Karpas-422 (cell line): ENCODE measurements around the gene NEK1. TPM values are rescaled to one million over a fixed set of nuclear protein-coding genes. Genes with fewer than 3 reads are reported as not detected.

Experiments used
- DNase-seq: peaks from one replicate; pipeline ENCODE4 v3.0.0-alpha.2; 2015
- H2AFZ ChIP-seq: fragments of 200-600 bp; sonication (generic); 2 replicates; pipeline ENCODE4 v1.6.1; 2014; ENCODE audit warnings: antibody characterized with exemption, low read length, mixed read lengths
- H3K27ac ChIP-seq: fragments of 200-600 bp; sonication (generic); 2 replicates; pipeline ENCODE4 v1.5.1; 2014; ENCODE audit warnings: mild to moderate bottlenecking, low read length, moderate library complexity
- H3K27me3 ChIP-seq: fragments of 200-600 bp; sonication (generic); 2 replicates; pipeline ENCODE4 v1.6.1; 2014; ENCODE audit warnings: low read length, mixed read lengths
- H3K36me3 ChIP-seq: fragments of 200-600 bp; sonication (generic); 2 replicates; pipeline ENCODE4 v1.6.1; 2014; ENCODE audit warnings: low read length, mixed read lengths; ENCODE audit not compliant: insufficient read depth
- H3K4me1 ChIP-seq: fragments of 200-600 bp; sonication (generic); 2 replicates; pipeline ENCODE4 v1.6.1; 2014; ENCODE audit warnings: mild to moderate bottlenecking, low read length, mixed read lengths
- H3K4me2 ChIP-seq: fragments of 200-600 bp; sonication (generic); 2 replicates; pipeline ENCODE4 v1.6.1; 2014; ENCODE audit warnings: low read length, low read depth, mild to moderate bottlenecking; ENCODE audit not compliant: poor library complexity, severe bottlenecking
- H3K4me3 ChIP-seq: fragments of 200-600 bp; sonication (generic); 2 replicates; pipeline ENCODE4 v1.5.1; 2014; ENCODE audit warnings: mild to moderate bottlenecking, antibody characterized with exemption, low read length, mixed read lengths
- H3K79me2 ChIP-seq: fragments of 200-600 bp; sonication (generic); 2 replicates; pipeline ENCODE4 v1.6.1; 2014; ENCODE audit warnings: mild to moderate bottlenecking, low read length, mixed read lengths
- H3K9ac ChIP-seq: fragments of 200-600 bp; sonication (generic); 2 replicates; pipeline ENCODE4 v1.6.0; 2014; ENCODE audit warnings: low read length
- H3K9me2 ChIP-seq: fragments of 200-600 bp; sonication (generic), shearing (Covaris generic); replicated peaks from 2 replicates; pipeline ENCODE4 v1.6.0; 2014; ENCODE audit warnings: mild to moderate bottlenecking, low read length, moderate library complexity; ENCODE audit not compliant: insufficient read depth
- H3K9me3 ChIP-seq: fragments of 300-700, 200-600 bp; sonication (generic); 2 replicates; pipeline ENCODE4 v1.6.1; 2014; ENCODE audit warnings: low read length, mixed read lengths
- H4K20me1 ChIP-seq: fragments of 200-600 bp; sonication (generic); 2 replicates; pipeline ENCODE4 v1.6.1; 2014; ENCODE audit warnings: mild to moderate bottlenecking, antibody characterized with exemption, low read length, low read depth; ENCODE audit not compliant: insufficient read depth
- total RNA-seq: library from RNA; depleted of rRNA; stranded (reverse); fragments of >200 nt; shearing (Covaris generic); gene quantifications from 2 replicates; pipeline ENCODE4 v1.2.3, GENCODE V29; 2014; ENCODE audit warnings: low replicate concordance

The NEK1 gene
- total RNA-seq, 1 experiment from 2014 or later = 9.4 TPM

GRCh38 chr4:169385376-169385775, 227.0 kb downstream of the NEK1 start:
- no peaks in the 10 kb centered on the region for H3K79me2 ChIP-seq
- H3K9ac ChIP-seq = no peak overlapping the region

GRCh38 chr4:169384779-169385178, 227.6 kb downstream of the NEK1 start:
- Histone ChIP-seq H3K9me3 (no peaks in the 10 kb centered on the region), H4K20me1 (no peaks in the 10 kb centered on the region), H3K9me2 (no peaks in the 10 kb centered on the region), H2AFZ (no peak overlapping the region), H3K79me2 (no peaks in the 10 kb centered on the region), H3K4me1 (no peaks in the 10 kb centered on the region), H3K4me3 (no peak overlapping the region), H3K27me3 (no peaks in the 10 kb centered on the region), H3K36me3 (no peaks in the 10 kb centered on the region), H3K9ac (no peak overlapping the region), H3K27ac (no peak overlapping the region), H3K4me2 (no peak overlapping the region)
- DNase-seq = no peak

More at GRCh38 chr4:169385376-169385775, 227.0 kb downstream of the NEK1 start:
- no peaks in the 10 kb centered on the region for H3K9me2 ChIP-seq
- H3K4me3 ChIP-seq = no peak overlapping the region
- H3K9me3 ChIP-seq = no peaks in the 10 kb centered on the region
- no peak overlapping the region for H2AFZ ChIP-seq
- no peaks in the 10 kb centered on the region for H3K36me3 ChIP-seq
- H3K4me2 ChIP-seq = no peak overlapping the region
- DNase-seq = no peak
- no peak overlapping the region for H3K27ac ChIP-seq
- no peaks in the 10 kb centered on the region for H4K20me1 ChIP-seq
- H3K4me1 ChIP-seq = no peaks in the 10 kb centered on the region
- H3K27me3 ChIP-seq = no peaks in the 10 kb centered on the region

- H3K27ac ChIP-seq = no peak overlapping the region
- no peaks in the 10 kb centered on the region for H3K4me1 ChIP-seq
- H3K9me3 ChIP-seq = no peaks in the 10 kb centered on the region
- no peak overlapping the region for H3K4me2 ChIP-seq
- no peak overlapping the region for H3K9ac ChIP-seq
- DNase-seq = no peak
- no peaks in the 10 kb centered on the region for H4K20me1 ChIP-seq
- no peaks in the 10 kb centered on the region for H3K79me2 ChIP-seq
- H3K9me2 ChIP-seq = no peaks in the 10 kb centered on the region
- no peaks in the 10 kb centered on the region for H3K27me3 ChIP-seq
- no peaks in the 10 kb centered on the region for H3K36me3 ChIP-seq
- H2AFZ ChIP-seq = no peak overlapping the region
- no peak overlapping the region for H3K4me3 ChIP-seq
Measured at GRCh38 chr4:169383724-169384123, 228.7 kb downstream of the NEK1 start.

GRCh38 chr4:169379688-169380087, 232.7 kb downstream of the NEK1 start:
- Histone ChIP-seq H3K4me1 (no peaks in the 10 kb centered on the region), H3K4me3 (no peak overlapping the region), H2AFZ (no peak overlapping the region), H3K9me2 (no peaks in the 10 kb centered on the region), H3K27ac (no peak overlapping the region), H3K27me3 (no peaks in the 10 kb centered on the region), H3K9me3 (no peaks in the 10 kb centered on the region), H3K9ac (no peak overlapping the region), H3K36me3 (no peaks in the 10 kb centered on the region), H3K79me2 (no peaks in the 10 kb centered on the region), H3K4me2 (no peak overlapping the region), H4K20me1 (no peaks in the 10 kb centered on the region)
- no peak for DNase-seq

GRCh38 chr4:169377367-169377766, 235.0 kb downstream of the NEK1 start:
- no peaks in the 10 kb centered on the region for H3K9me2 ChIP-seq
- no peak for DNase-seq
- H3K4me1 ChIP-seq = no peaks in the 10 kb centered on the region
- H3K9ac ChIP-seq = no peak overlapping the region
- H3K27ac ChIP-seq = no peak overlapping the region
- H2AFZ ChIP-seq = no peak overlapping the region
- no peaks in the 10 kb centered on the region for H4K20me1 ChIP-seq
- no peaks in the 10 kb centered on the region for H3K79me2 ChIP-seq
- no peak overlapping the region for H3K4me2 ChIP-seq
- H3K9me3 ChIP-seq = no peaks in the 10 kb centered on the region
- H3K36me3 ChIP-seq = no peaks in the 10 kb centered on the region
- no peak overlapping the region for H3K4me3 ChIP-seq
- no peaks in the 10 kb centered on the region for H3K27me3 ChIP-seq

- H4K20me1 ChIP-seq = no peaks in the 10 kb centered on the region
Measured at GRCh38 chr4:169376421-169376820, 236.0 kb downstream of the NEK1 start.

GRCh38 chr4:169372791-169373190, 239.6 kb downstream of the NEK1 start:
- DNase-seq = no peak
- Histone ChIP-seq H3K4me2 (no peak overlapping the region), H3K27me3 (no peaks in the 10 kb centered on the region), H3K79me2 (no peaks in the 10 kb centered on the region), H3K36me3 (no peaks in the 10 kb centered on the region), H4K20me1 (no peaks in the 10 kb centered on the region), H3K4me1 (no peaks in the 10 kb centered on the region), H2AFZ (no peak overlapping the region), H3K4me3 (no peak overlapping the region), H3K9me3 (no peaks in the 10 kb centered on the region), H3K9me2 (no peaks in the 10 kb centered on the region), H3K9ac (no peak overlapping the region), H3K27ac (no peak overlapping the region)

More at GRCh38 chr4:169376421-169376820, 236.0 kb downstream of the NEK1 start:
- Histone ChIP-seq H3K9me2 (no peaks in the 10 kb centered on the region), H3K79me2 (no peaks in the 10 kb centered on the region), H3K27ac (no peak overlapping the region), H3K27me3 (no peaks in the 10 kb centered on the region), H3K36me3 (no peaks in the 10 kb centered on the region), H2AFZ (no peak overlapping the region), H3K4me3 (no peak overlapping the region), H3K4me2 (no peak overlapping the region), H3K9me3 (no peaks in the 10 kb centered on the region), H3K9ac (no peak overlapping the region), H3K4me1 (no peaks in the 10 kb centered on the region)
- no peak for DNase-seq

GRCh38 chr4:169369634-169370033, 242.7 kb downstream of the NEK1 start:
- Histone ChIP-seq H2AFZ (no peak overlapping the region), H3K4me1 (no peaks in the 10 kb centered on the region), H3K36me3 (no peaks in the 10 kb centered on the region), H3K27me3 (no peaks in the 10 kb centered on the region), H4K20me1 (no peaks in the 10 kb centered on the region), H3K9ac (no peak overlapping the region), H3K4me2 (no peak overlapping the region), H3K9me3 (no peaks in the 10 kb centered on the region), H3K4me3 (no peak overlapping the region), H3K9me2 (no peaks in the 10 kb centered on the region), H3K27ac (no peak overlapping the region), H3K79me2 (no peaks in the 10 kb centered on the region)
- DNase-seq = no peak

GRCh38 chr4:169367826-169368225, 244.6 kb downstream of the NEK1 start:
- Histone ChIP-seq H4K20me1 (no peaks in the 10 kb centered on the region), H3K9me3 (no peaks in the 10 kb centered on the region), H3K27ac (no peak overlapping the region), H3K27me3 (no peaks in the 10 kb centered on the region), H2AFZ (no peak overlapping the region), H3K4me3 (no peak overlapping the region), H3K4me2 (no peak overlapping the region), H3K4me1 (no peaks in the 10 kb centered on the region), H3K79me2 (no peaks in the 10 kb centered on the region), H3K9me2 (no peaks in the 10 kb centered on the region), H3K36me3 (no peaks in the 10 kb centered on the region), H3K9ac (no peak overlapping the region)
- no peak for DNase-seq
